ENCODE results near the gene KRTAP9-6. TPM values are rescaled to one million over a fixed set of nuclear protein-coding genes. Genes with fewer than 3 reads are reported as not detected.

KRTAP9-6 gene
- total RNA-seq, 4 donors from 2014 or later = not detected

- intact Hi-C loops (cut with DNase I) = no loop called here
- H3K4me1 ChIP-seq = no peaks in the 10 kb centered on the region
Measured at GRCh38 chr17:41278176-41278955, 13.2 kb downstream of the KRTAP9-6 start.

DNA sequence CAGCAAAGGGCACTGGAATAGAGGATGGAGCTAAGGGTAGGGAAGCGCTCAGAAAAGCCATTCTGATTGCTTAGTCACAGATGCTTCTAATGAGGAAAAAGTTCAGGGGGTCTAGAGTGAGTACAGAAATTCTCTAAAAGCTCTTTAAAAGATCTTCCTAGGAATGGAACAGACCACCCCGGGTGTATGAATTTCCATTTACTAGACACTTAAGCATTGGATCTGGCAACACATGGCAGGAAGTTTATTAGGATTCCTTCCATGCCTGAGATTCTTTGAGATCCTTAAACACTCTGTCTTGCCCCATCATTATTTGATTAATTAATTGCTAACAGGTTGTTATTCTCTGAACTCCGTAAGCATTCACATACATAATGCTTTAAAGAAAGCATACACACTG is 18.9 kb downstream of the KRTAP9-6 start:
- Histone ChIP-seq H3K36me3 (no peaks in the 10 kb centered on the region), H3K4me3 (replicated peaks in 1 of 3) (no peak overlapping the region), H3K4me1 (no peaks in the 10 kb centered on the region), H3K27ac (no peak overlapping the region), H3K27me3 (no peaks in the 10 kb centered on the region), H3K9me3 (no peaks in the 10 kb centered on the region)
- TF ChIP-seq, protein P1, sequence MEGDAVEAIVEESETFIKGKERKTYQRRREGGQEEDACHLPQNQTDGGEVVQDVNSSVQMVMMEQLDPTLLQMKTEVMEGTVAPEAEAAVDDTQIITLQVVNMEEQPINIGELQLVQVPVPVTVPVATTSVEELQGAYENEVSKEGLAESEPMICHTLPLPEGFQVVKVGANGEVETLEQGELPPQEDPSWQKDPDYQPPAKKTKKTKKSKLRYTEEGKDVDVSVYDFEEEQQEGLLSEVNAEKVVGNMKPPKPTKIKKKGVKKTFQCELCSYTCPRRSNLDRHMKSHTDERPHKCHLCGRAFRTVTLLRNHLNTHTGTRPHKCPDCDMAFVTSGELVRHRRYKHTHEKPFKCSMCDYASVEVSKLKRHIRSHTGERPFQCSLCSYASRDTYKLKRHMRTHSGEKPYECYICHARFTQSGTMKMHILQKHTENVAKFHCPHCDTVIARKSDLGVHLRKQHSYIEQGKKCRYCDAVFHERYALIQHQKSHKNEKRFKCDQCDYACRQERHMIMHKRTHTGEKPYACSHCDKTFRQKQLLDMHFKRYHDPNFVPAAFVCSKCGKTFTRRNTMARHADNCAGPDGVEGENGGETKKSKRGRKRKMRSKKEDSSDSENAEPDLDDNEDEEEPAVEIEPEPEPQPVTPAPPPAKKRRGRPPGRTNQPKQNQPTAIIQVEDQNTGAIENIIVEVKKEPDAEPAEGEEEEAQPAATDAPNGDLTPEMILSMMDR (IDR thresholded peaks at IDR 0.05) = no peak
- no peak for TF ChIP-seq POLR2A (IDR thresholded peaks at IDR 0.05)
- 58 to 61% methylated on average over 3 of the region's 3 CpGs for WGBS, 2 donors
- intact Hi-C loops (cut with DNase I) = no loop called here
- no peak for DNase-seq

More at GRCh38 chr17:41278176-41278955, 13.2 kb downstream of the KRTAP9-6 start:
- Histone ChIP-seq H3K27me3 (no peaks in the 10 kb centered on the region), H3K4me3 (replicated peaks in 1 of 3) (no peak overlapping the region), H3K36me3 (no peaks in the 10 kb centered on the region), H3K27ac (no peak overlapping the region), H3K9me3 (no peaks in the 10 kb centered on the region)
- 90 to 94% methylated on average over 3 of the region's 3 CpGs for WGBS, 2 donors
- TF ChIP-seq, protein P1 (IDR thresholded peaks at IDR 0.05) = no peak
- no peak for TF ChIP-seq POLR2A (IDR thresholded peaks at IDR 0.05)
- no peak for DNase-seq

GRCh38 chr17:41284546-41284945 is 19.4 kb downstream of the KRTAP9-6 start:
- TF ChIP-seq POLR2A (IDR thresholded peaks at IDR 0.05) = no peak
- Histone ChIP-seq H3K4me1 (no peaks in the 10 kb centered on the region), H3K27ac (no peak overlapping the region), H3K9me3 (no peaks in the 10 kb centered on the region), H3K36me3 (no peaks in the 10 kb centered on the region), H3K4me3 (replicated peaks in 1 of 3) (no peak overlapping the region), H3K27me3 (no peaks in the 10 kb centered on the region)
- no peak for DNase-seq
- WGBS, 2 donors = 54 to 63% methylated on average over 2 of the region's 2 CpGs
- intact Hi-C loops (cut with DNase I) = no loop called here

DNA sequence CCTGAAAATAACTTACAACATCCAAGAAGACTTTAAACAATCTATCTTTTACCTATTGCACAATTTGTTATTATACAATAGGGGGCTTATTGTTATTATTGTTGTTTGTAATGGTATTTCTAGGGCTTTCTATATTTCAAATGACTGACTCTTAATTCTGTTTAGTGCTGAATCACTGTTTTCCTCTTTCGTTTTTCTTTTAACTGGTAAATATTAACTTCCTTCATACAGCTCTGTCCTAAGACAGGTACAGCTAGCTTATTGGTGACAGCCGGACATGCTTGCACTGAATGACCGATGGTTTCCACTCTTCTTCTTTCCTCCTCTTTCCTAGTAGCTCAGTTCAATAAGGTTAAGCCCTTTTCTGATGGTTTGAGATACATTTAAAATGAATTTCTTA is 21.9 kb downstream of the KRTAP9-6 start:
- intact Hi-C loops (cut with DNase I) = no loop called here
- no peak for DNase-seq
- no peak overlapping the region for H3K4me3 ChIP-seq (replicated peaks in 1 of 3)
- 89 to 91% methylated on average over 3 of the region's 3 CpGs for WGBS, 2 donors
- no peaks in the 10 kb centered on the region for H3K27me3 ChIP-seq
- peaks cover 0 to 5% of the 10 kb centered on the region in 2 donors for H3K4me1 ChIP-seq
- no peaks in the 10 kb centered on the region for H3K9me3 ChIP-seq
- TF ChIP-seq POLR2A (IDR thresholded peaks at IDR 0.05) = no peak
- TF ChIP-seq, protein P1 (IDR thresholded peaks at IDR 0.05) = no peak
- no peak overlapping the region for H3K27ac ChIP-seq
- no peaks in the 10 kb centered on the region for H3K36me3 ChIP-seq

DNA sequence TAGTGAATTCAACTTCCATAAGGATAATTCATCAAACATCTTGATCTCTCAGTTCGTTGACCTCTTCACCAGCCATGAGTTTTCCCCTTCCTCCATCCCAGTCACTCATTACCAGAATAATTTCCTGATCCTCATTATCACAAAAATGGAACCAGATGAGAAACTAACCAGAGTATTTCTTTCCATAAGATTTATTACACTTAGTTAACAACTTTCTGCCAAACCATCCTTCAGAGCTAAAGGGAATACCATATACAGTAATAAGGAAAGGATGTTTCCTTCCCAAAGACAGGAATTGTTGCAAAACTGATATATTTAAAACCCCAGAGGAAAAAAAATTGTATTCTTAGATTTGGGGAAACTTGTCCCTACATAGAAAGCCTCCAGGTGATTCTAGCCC is 28.8 kb downstream of the KRTAP9-6 start:
- WGBS, 2 donors = 78 to 80% methylated on average over 1 of the region's 1 CpG
- Histone ChIP-seq H3K36me3 (no peaks in the 10 kb centered on the region), H3K4me3 (replicated peaks in 1 of 3) (no peak overlapping the region), H3K9me3 (no peaks in the 10 kb centered on the region), H3K27ac (no peak overlapping the region), H3K27me3 (no peaks in the 10 kb centered on the region), H3K4me1 (peaks cover 0 to 5% of the 10 kb centered on the region in 2 donors)
- no peak for TF ChIP-seq POLR2A (IDR thresholded peaks at IDR 0.05)
- TF ChIP-seq, protein P1 (IDR thresholded peaks at IDR 0.05) = no peak
- no peak for DNase-seq
- intact Hi-C loops (cut with DNase I) = no loop called here

All from thyroid gland (tissue), 4 donors.